ENCODE data around the gene CDKN1A. TPM values are rescaled to one million over a fixed set of nuclear protein-coding genes. Genes with fewer than 3 reads are reported as not detected.

Gene CDKN1A
- total and polyA plus RNA-seq, 10 of the 15 experiments (the other 5 are each of a cell fraction or from before 2014, with no cell fraction given) = 25.2 to 637 (median 216) TPM

GRCh38 chr6:36688739-36689075 lies 10.2 kb downstream of the CDKN1A start (continued):
- TF ChIP-seq EZH2 (IDR thresholded peaks at IDR 0.05; ENCODE audit: borderline replicate concordance, control insufficient read depth, low read depth, low read length) (no peak), BACH1 (IDR thresholded peaks at IDR 0.05; ENCODE audit: borderline replicate concordance) (no peak), BCLAF1 (IDR thresholded peaks at IDR 0.05) (no peak), CHD2 (IDR thresholded peaks at IDR 0.05; ENCODE audit: borderline replicate concordance, low read depth, low read length) (no peak), SUZ12 (IDR thresholded peaks at IDR 0.05; ENCODE audit: unreplicated experiment) (no peak), ZZZ3 (IDR thresholded peaks at IDR 0.05; ENCODE audit: control insufficient read depth, insufficient read length, low read depth) (no peak)
- TF ChIP-seq, protein P1, sequence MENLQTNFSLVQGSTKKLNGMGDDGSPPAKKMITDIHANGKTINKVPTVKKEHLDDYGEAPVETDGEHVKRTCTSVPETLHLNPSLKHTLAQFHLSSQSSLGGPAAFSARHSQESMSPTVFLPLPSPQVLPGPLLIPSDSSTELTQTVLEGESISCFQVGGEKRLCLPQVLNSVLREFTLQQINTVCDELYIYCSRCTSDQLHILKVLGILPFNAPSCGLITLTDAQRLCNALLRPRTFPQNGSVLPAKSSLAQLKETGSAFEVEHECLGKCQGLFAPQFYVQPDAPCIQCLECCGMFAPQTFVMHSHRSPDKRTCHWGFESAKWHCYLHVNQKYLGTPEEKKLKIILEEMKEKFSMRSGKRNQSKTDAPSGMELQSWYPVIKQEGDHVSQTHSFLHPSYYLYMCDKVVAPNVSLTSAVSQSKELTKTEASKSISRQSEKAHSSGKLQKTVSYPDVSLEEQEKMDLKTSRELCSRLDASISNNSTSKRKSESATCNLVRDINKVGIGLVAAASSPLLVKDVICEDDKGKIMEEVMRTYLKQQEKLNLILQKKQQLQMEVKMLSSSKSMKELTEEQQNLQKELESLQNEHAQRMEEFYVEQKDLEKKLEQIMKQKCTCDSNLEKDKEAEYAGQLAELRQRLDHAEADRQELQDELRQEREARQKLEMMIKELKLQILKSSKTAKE (IDR thresholded peaks at IDR 0.05; ENCODE audit: low read depth, poor library complexity, severe bottlenecking) = no peak
